Keratinocyte (primary cell): ENCODE measurements around the gene CNTNAP2. TPM values are rescaled to one million over a fixed set of nuclear protein-coding genes. Genes with fewer than 3 reads are reported as not detected.

Experiments used
- DNase-seq: peaks from one replicate; pipeline ENCODE4 v3.0.0-alpha.2; 2011; ENCODE audit warnings: low read depth, missing footprints, low spot score
- FAIRE-seq: peaks from 2 replicates; lab custom pipeline; 2011; peaks lifted over from hg19 to GRCh38; lab: Jason Lieb, UNC
- H2AFZ ChIP-seq: 2 replicates; pipeline ENCODE4 v1.6.0; 2012; ENCODE audit warnings: low read length, control low read depth, inconsistent platforms; ENCODE audit not compliant: control insufficient read depth
- H3K27ac ChIP-seq: 2 replicates; pipeline ENCODE4 v1.5.1; 2011; ENCODE audit warnings: low read length; ENCODE audit not compliant: control insufficient read depth, insufficient read depth
- H3K27me3 ChIP-seq: 3 replicates; pipeline ENCODE4 v1.6.0; 2011; ENCODE audit warnings: low read length; ENCODE audit not compliant: control insufficient read depth, insufficient read depth; ENCODE audit errors: extremely low read depth
- H3K36me3 ChIP-seq, 2 experiments: 2 replicates in 1 of 2; 3 replicates in 1 of 2; pipeline ENCODE4 v1.5.1; 2011; ENCODE audit warnings: low read length in 2 of 2, mild to moderate bottlenecking in 1 of 2; ENCODE audit not compliant: control insufficient read depth in 2 of 2, insufficient read depth in 2 of 2; ENCODE audit errors: extremely low read depth in 1 of 2
- H3K4me1 ChIP-seq: 3 replicates; pipeline ENCODE4 v1.5.1; 2011; ENCODE audit warnings: low read length; ENCODE audit not compliant: control insufficient read depth, insufficient read depth; ENCODE audit errors: extremely low read depth
- H3K4me2 ChIP-seq: 3 replicates; pipeline ENCODE4 v1.6.0; 2011; ENCODE audit warnings: low read depth, low read length; ENCODE audit not compliant: control insufficient read depth, insufficient read depth; ENCODE audit errors: extremely low read depth
- H3K4me3 ChIP-seq, 3 experiments: fragments of 200-600 bp in 1 of 3; sonication (generic) in 1 of 3; 2 replicates in 2 of 3; 3 replicates in 1 of 3; pipeline ENCODE4 v1.5.1; 2011 to 2016; ENCODE audit warnings: low read length in 3 of 3, mild to moderate bottlenecking in 3 of 3, control low read depth in 2 of 3, inconsistent platforms in 1 of 3, low read depth in 1 of 3, mixed read lengths in 1 of 3, mixed run types in 1 of 3, moderate library complexity in 1 of 3; ENCODE audit not compliant: control insufficient read depth in 2 of 3, insufficient read depth in 2 of 3; ENCODE audit errors: extremely low read depth in 1 of 3
- H3K79me2 ChIP-seq: 2 replicates; pipeline ENCODE4 v1.6.0; 2012; ENCODE audit warnings: low read length; ENCODE audit not compliant: control insufficient read depth, insufficient read depth
- H3K9ac ChIP-seq: 3 replicates; pipeline ENCODE4 v1.6.0; 2011; ENCODE audit warnings: low read length; ENCODE audit not compliant: control insufficient read depth, insufficient read depth; ENCODE audit errors: extremely low read depth
- H3K9me1 ChIP-seq: 3 replicates; pipeline ENCODE4 v1.6.0; 2011; ENCODE audit warnings: low read length; ENCODE audit not compliant: control insufficient read depth, insufficient read depth; ENCODE audit errors: extremely low read depth
- H3K9me3 ChIP-seq: 2 replicates; pipeline ENCODE4 v1.5.1; 2012; ENCODE audit warnings: low read depth, low read length; ENCODE audit not compliant: control insufficient read depth
- H4K20me1 ChIP-seq: 3 replicates; pipeline ENCODE4 v1.6.0; 2011; ENCODE audit warnings: low read length; ENCODE audit not compliant: control insufficient read depth, insufficient read depth; ENCODE audit errors: extremely low read depth
- EZH2 ChIP-seq: IDR thresholded peaks from one replicate; pipeline ENCODE4 v1.6.1; 2012; ENCODE audit warnings: inconsistent platforms, mild to moderate bottlenecking, low read length, moderate library complexity
- dilution Hi-C: fragments of 300-500 bp; cut with MboI; formaldehyde crosslinking; loops from one replicate; pipeline ENCODE4 v1.7.0; 2020; ENCODE audit warnings: low sequenced_read_pairs; ENCODE audit not compliant: extremely low pct_ligation_motif_present
- polyA plus RNA-seq, 5 experiments: library from polyadenylated mRNA; depleted of rRNA in 3 of 5; stranded (reverse) in 3 of 5; stranded (forward) in 1 of 5; unstranded in 1 of 5; fragments of >200 nt; gene quantifications; 1 replicate in 1 of 5; 2 replicates in 3 of 5; 3 replicates in 1 of 5; pipeline versions ENCODE4 v1.2.1 to v1.2.3, GENCODE V29; 2011 to 2012; ENCODE audit warnings: missing spikeins in 2 of 5, low read depth in 1 of 5, low replicate concordance in 1 of 5
- TF ChIP-seq, protein P1 (sequence below), 3 experiments: IDR thresholded peaks in 1 of 3; conservative IDR thresholded peaks in 1 of 3; optimal IDR thresholded peaks in 1 of 3; 2 replicates in 2 of 3; 3 replicates in 1 of 3; pipeline versions ENCODE3 to v1.5.1; 2011; ENCODE audit warnings: low read length in 3 of 3, mild to moderate bottlenecking in 3 of 3, moderate library complexity in 2 of 3, control low read depth in 1 of 3, inconsistent platforms in 1 of 3; ENCODE audit not compliant: insufficient read depth in 2 of 3; ENCODE audit errors: extremely low read depth in 1 of 3

The CNTNAP2 gene
- polyA plus RNA-seq, 1 donor (not counting 4 experiments of a cell fraction or from before 2014, with no cell fraction given): 1.4 TPM

DNA sequence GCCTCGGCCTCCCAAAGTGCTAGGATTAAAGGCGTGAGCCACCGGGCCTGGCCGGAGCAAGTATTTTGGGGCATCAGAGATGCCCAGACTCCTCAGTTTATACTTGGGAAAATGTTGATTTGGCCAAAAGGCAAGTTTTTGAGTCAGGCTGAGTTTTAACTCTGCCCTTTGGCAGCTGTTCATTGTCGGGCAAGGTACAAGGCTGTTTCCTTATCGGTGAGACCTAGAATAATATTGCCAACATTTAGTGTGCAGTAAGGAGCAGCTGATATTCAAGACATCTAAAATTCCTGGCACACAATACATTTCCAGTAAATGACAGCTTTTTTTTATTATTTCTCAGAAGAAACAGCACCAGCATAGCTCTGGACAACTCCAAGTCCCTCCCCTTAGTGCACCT lies 2326.3 kb downstream of the CNTNAP2 start:
- Histone ChIP-seq H3K79me2 (no peaks in the 10 kb centered on the region), H3K9me1 (no peaks in the 10 kb centered on the region), H3K27ac (no peak overlapping the region), H3K9ac (no peak overlapping the region), H2AFZ (no peak overlapping the region), H3K27me3 (no peaks in the 10 kb centered on the region), H3K9me3 (peaks cover 3% of the 10 kb centered on the region), H3K4me1 (no peaks in the 10 kb centered on the region), H4K20me1 (no peaks in the 10 kb centered on the region), H3K4me3 (no peak overlapping the region), H3K4me2 (no peak overlapping the region), H3K36me3 (no peaks in the 10 kb centered on the region)
- DNase-seq (no peak), FAIRE-seq (no peak)
- no peak for TF ChIP-seq EZH2
- TF ChIP-seq, protein P1, sequence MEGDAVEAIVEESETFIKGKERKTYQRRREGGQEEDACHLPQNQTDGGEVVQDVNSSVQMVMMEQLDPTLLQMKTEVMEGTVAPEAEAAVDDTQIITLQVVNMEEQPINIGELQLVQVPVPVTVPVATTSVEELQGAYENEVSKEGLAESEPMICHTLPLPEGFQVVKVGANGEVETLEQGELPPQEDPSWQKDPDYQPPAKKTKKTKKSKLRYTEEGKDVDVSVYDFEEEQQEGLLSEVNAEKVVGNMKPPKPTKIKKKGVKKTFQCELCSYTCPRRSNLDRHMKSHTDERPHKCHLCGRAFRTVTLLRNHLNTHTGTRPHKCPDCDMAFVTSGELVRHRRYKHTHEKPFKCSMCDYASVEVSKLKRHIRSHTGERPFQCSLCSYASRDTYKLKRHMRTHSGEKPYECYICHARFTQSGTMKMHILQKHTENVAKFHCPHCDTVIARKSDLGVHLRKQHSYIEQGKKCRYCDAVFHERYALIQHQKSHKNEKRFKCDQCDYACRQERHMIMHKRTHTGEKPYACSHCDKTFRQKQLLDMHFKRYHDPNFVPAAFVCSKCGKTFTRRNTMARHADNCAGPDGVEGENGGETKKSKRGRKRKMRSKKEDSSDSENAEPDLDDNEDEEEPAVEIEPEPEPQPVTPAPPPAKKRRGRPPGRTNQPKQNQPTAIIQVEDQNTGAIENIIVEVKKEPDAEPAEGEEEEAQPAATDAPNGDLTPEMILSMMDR (optimal IDR thresholded peaks at IDR 0.05 in 1 of 3, IDR thresholded peaks at IDR 0.05 in 1 of 3, conservative IDR thresholded peaks at IDR 0.05 in 1 of 3; ENCODE audit: extremely low read depth in 1 of 3, insufficient read depth in 2 of 3, low read length in 3 of 3): no peak
- dilution Hi-C loops: no loop called here

DNA sequence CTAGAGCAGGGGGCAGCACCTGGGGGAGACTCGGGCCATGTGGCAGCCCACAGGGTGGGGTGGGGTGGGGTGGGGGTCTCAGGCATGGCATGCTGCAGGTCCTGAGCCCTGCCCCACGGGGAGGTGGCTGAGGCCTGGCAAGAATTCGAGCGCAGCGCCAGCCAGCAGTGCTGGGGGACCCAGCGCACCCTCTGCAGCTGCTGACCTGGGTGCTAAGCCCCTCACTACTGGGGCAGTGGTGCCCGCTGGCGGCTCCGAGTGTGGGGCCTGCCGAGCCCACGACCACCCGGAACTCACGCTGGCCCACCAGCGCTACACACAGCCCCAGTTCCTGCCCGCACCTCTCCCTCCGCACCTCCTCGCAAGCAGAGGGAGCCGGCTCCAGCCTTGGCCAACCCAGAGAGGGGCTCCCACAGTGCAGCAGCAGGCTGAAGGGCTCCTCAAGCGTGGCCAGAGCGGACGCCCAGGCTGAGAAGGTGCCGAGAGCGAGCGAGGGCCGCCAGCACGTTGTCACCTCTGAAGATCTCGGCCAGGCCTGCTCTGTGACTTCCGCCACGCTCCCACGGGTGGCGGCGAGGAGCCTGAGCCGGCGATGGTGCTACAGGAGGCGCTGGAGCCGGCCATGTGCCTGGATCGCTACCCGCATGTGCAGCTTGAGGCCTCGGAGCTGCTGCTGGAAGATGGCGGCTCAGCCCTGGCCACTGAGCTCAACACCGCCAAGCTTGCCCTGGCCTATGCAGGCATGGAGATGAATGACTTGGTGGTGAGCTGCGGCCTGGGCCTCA lies 2328.9 kb downstream of the CNTNAP2 start:
- Histone ChIP-seq H3K27ac (no peak overlapping the region), H3K36me3 (no peaks in the 10 kb centered on the region), H3K9me1 (no peaks in the 10 kb centered on the region), H3K4me1 (no peaks in the 10 kb centered on the region), H3K4me3 (no peak overlapping the region), H3K79me2 (no peaks in the 10 kb centered on the region), H3K9ac (no peak overlapping the region), H3K27me3 (no peaks in the 10 kb centered on the region), H2AFZ (no peak overlapping the region), H3K4me2 (no peak overlapping the region), H3K9me3 (peaks cover 3% of the 10 kb centered on the region), H4K20me1 (no peaks in the 10 kb centered on the region)
- FAIRE-seq (no peak), DNase-seq (no peak)
- dilution Hi-C loops: no loop called here
- no peak for TF ChIP-seq EZH2
- TF ChIP-seq, protein P1 (optimal IDR thresholded peaks at IDR 0.05 in 1 of 3, IDR thresholded peaks at IDR 0.05 in 1 of 3, conservative IDR thresholded peaks at IDR 0.05 in 1 of 3; ENCODE audit: extremely low read depth in 1 of 3, insufficient read depth in 2 of 3, low read length in 3 of 3): no peak
